GM21576 (cell line): ENCODE results near the gene VSIG10L2.
A peak's percentile ranks its signal among the peaks of the same experiment; 100 is the strongest.
"Not testable (repeated sequence)": the region's sequence is repeated elsewhere in the genome, so short reads cannot be mapped to it uniquely, and the experiment has no call there.

Experiments
- ATAC-seq: cut with Tn5 transposase; IDR thresholded peaks from one replicate; pipeline ENCODE4 v1.9.1; 2021; ENCODE audit warnings: mild to moderate bottlenecking, moderate library complexity; ENCODE audit not compliant: unreplicated experiment

VSIG10L2 gene

GRCh38 chr11:125945797-125946520, at the start of gene VSIG10L2:
VSIG10L2 (plus strand) TSS chr11:125946044; CDS start chr11:125946056, 12 bp downstream.
- no peak for ATAC-seq

- no peak for ATAC-seq
Measured at GRCh38 chr11:125901872-125902271, 44.0 kb upstream of the VSIG10L2 start.

- ATAC-seq, result no peak
Measured at GRCh38 chr11:125902277-125902926, 43.4 kb upstream of the VSIG10L2 start.

GRCh38 chr11:125902927-125903710, 42.7 kb upstream of the VSIG10L2 start, which contains the start of gene PUS3:
PUS3 (minus strand) TSS chr11:125903206; CDS start chr11:125896284, 6,922 bp downstream.
- ATAC-seq, result peak; percentile 96

- ATAC-seq, result no peak
Measured at GRCh38 chr11:125903711-125904659, 41.9 kb upstream of the VSIG10L2 start, which contains the start of gene DDX25. DDX25 (plus strand) TSS chr11:125904508; CDS start chr11:125904518, 10 bp downstream.

GRCh38 chr11:125904678-125905077, 41.2 kb upstream of the VSIG10L2 start:
- ATAC-seq, result no peak

GRCh38 chr11:125910226-125910849, 35.5 kb upstream of the VSIG10L2 start:
- no peak for ATAC-seq

GRCh38 chr11:125914601-125915000, 31.2 kb upstream of the VSIG10L2 start:
- ATAC-seq, result not testable (repeated sequence)

GRCh38 chr11:125916683-125917347, 29.0 kb upstream of the VSIG10L2 start:
- no peak for ATAC-seq

GRCh38 chr11:125918140-125918840, 27.6 kb upstream of the VSIG10L2 start:
- no peak for ATAC-seq

- ATAC-seq, result no peak
Measured at GRCh38 chr11:125921042-125921441, 24.8 kb upstream of the VSIG10L2 start.

- no peak for ATAC-seq
Measured at GRCh38 chr11:125922156-125922555, 23.7 kb upstream of the VSIG10L2 start.

GRCh38 chr11:125923012-125923579, 22.7 kb upstream of the VSIG10L2 start:
- no peak for ATAC-seq

- ATAC-seq, result no peak
Measured at GRCh38 chr11:125923633-125924032, 22.2 kb upstream of the VSIG10L2 start.

GRCh38 chr11:125924384-125925007, 21.3 kb upstream of the VSIG10L2 start:
- no peak for ATAC-seq

- no peak for ATAC-seq
Measured at GRCh38 chr11:125925247-125925740, 20.6 kb upstream of the VSIG10L2 start.

- no peak for ATAC-seq
Measured at GRCh38 chr11:125925804-125926203, 20.0 kb upstream of the VSIG10L2 start.

- ATAC-seq, result no peak
Measured at GRCh38 chr11:125926682-125927081, 19.2 kb upstream of the VSIG10L2 start.
